ENCODE measurements around the gene ANXA6.

Gene ANXA6

DNA sequence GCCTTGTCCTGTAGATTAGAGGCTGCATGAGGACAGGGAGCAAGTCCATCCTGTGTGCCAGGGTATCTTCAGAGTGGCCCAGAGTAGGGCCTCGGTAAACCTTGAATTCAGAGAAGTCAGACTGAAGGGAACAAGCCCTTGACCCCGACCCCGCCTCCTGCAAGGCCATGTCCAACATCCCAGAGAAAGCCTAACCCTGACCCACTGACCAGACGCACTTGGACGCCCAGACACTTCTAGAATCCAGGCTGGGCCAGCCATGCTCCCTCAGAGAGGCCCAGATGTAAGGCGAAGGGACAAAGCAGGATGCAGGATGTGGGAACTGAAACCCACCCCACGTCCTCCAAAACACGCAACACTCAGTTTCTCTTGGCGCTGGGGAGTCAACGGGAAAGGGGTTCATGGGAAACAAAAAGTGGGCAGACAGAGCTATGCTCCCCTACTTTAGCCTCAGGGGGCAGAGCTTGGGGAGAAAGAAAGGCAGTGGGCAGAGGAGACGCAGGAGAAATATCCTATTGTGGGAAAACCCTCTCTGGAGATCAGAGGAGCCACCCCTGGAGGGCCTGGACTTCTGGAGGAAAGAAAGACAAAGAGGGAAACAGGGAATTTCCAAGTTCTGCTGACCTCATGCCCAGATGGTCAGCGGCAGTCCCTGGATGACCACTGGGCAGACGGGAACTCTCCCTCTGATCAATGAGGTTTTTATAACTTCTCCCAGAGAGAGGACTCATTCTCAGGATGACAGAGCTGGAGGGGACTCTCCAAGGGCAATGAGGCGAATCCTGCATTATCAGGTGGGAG, 89.7 kb downstream of the ANXA6 start:
- no peak for DNase-seq (ENCODE audit: low read depth in 2 of 2)

DNA sequence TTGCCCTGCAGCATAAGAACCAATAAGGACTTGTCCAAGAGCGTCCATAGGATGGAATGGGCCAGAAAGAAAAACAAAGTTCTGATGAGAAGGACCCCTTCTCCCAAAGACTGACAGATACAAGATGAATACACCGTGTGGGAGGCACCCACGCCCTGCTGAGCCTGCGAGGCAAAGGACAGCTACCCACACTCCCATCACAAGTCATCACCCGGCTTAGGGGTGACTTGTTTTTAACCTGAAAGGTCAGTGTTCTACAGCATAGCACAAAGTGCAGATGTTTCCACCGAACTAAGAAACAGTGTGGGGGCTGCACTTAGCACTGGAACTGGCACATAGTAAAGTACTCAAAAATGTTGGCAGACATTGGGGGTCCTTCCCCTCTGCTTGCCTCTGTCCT, 90.7 kb downstream of the ANXA6 start:
- DNase-seq (ENCODE audit: low read depth in 2 of 2): no peak

DNA sequence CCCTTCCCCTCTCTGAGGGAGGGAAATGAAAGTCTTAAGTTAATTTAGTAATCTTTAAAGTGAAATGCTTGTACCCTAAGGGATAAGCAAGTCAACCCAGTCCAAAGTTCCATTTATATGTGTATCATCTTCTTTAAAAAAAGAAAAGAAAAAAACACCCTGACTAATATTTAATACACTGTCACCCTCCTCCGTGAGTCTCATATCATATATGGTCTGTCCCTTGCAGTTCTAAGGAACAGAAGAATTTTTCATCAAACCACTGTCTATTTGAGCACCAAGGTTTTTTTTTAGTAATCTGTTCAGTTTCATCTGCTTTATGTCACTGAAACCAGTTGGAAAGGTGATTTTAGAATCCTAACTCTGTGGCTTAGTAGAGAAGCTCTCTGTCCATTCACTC, 92.0 kb downstream of the ANXA6 start:
- no peak for DNase-seq (ENCODE audit: low read depth in 2 of 2)

DNA sequence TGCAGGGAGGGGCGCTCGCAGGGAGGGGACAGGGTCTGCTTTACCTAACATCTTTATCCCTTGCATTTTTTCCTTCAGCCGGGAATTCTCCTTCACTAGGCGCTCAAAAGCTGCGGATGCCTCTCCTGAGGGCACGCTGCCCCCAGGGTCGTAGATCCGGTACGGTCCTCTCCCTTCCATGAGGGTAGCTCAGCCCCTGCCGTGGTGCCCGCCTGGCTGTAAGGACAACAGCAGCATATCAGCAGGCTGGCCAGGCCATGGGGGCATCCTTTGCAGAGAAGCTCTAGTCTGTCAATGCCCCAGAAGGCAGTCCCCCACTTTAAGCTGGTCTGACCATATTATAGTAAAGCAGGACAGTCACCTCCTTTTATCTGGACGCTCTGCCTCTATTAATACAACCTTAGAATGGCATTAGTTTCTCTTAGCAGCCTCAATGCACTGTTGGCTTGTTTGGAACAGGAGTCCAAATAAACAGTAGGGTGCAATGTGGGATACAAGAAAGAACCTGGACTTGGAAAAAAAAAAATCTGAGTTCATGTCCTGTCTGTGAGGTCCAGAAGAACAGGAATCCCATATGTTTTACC, 92.6 kb downstream of the ANXA6 start:
- DNase-seq (ENCODE audit: low read depth in 2 of 2): no peak

DNA sequence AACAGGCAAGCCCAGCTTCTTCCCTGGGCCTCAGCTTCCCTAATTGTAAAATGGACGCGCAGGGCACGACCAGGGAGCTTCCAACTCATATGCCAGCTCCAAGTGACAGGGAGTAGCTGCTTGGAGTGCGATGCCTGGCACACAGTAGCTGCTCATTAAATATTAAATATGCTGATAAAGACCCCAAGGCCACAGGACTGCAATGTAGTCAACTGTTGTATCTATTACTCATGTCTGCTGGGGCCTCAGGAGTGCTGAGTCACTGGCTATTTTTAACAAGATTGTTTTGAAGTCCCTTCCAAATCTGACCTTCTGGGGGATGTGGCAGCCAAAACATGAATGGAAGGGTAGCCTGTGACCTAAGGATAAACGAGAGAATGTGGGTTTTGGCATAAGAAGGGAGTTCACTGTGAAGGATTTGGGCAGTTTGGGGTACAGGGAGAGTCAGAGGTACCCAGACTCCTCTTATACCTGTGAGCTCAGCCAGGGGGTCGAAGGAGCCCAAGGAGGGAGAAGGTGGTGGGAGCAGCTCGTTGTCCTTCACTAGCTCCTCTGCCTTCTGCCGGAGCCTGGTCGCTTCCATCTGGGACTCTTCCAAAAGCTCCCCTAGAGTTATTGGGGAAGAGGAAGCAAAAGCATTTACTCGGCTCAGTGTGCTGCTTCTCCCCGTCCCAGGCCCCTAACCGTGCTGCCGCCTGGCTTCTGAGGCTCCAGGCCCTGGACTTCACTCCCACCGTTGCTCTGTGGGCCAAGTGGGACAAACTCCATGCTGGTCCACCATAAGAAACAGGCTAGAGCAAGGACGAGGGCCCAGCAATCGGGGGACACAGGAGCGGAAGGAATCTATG, 94.2 kb downstream of the ANXA6 start:
- no peak for DNase-seq (ENCODE audit: low read depth in 2 of 2)

DNA sequence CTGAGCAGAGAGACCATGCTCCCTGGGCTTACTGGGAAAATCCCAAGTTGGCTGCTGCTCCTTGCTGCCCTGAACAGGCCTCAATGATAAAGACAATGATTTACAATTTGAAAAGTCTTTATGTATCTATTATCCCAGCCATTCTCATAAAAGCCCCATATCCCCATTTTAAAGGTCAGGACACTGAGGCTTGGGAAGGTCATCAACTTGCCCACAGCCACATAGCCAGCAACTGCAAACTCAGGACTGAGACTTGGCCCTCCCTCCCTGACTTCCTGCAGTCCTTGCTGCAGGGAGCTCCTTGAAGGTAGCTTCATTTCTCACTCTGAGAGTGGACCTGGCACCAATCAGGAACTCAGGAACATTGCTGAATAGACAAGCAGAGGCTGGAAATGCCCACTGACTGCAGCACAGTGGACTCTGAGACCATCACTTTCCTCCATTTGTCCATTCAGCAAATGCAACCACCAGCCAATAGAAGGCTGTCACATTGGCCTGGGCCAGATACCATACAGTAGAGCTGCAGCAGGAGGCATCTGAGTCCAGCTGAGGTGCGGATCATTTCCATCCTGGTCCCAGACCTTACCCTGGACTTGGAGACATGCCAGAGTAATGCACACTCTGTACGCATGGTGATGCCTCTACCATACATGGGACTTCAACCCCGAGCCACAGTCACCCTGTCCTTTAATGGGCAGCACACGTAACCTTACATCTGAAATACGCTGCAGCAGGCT, 95.0 kb downstream of the ANXA6 start:
- no peak for DNase-seq (ENCODE audit: low read depth in 2 of 2)

DNA sequence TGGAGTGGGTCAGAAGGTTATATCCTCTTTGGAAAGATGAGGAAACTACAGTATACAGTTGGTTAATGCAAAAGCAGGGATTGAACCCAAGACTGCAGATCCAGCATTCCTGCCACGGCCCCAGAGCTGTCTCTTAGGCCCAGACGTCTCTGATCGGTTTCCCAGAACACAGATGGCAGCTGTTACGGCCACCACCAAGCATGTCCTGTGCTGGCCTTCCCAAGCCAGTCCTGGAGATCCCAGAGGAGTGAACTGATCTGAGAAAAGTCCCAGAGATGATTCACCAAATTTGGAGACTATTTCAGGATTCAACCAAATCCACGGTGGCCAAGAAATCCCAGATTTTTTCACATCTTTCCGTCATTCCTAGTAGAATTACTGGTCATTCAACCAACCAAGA, 96.8 kb downstream of the ANXA6 start:
- no peak for DNase-seq (ENCODE audit: low read depth in 2 of 2)

DNA sequence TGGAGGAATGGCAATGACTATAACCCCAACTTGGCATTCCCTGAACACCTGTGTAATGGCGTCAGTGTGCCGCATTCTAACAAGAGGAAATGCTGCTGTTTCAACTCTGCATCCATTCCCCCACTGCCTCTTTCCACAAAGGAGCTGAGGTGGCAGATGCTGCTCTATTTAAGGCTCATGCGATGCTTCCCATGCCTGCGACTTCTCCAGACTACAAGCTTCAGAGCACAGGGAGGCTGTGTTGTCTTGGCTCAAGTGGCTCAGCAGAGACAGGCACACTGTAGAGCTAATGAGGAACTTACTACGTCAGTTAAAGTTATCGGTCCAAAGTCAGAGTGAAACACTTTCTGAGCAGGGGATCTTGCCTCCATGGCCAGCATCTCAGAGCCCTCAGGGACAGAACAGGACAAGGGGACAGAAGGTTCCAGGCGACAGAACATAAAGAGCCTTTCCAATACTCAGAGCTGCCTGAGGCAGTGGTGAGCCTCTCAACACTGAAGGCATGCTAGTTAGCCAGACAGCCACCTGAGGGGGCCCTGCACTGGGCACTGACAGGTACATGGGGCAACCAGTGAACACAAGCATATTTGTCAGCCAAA, 98.6 kb downstream of the ANXA6 start:
- DNase-seq (ENCODE audit: low read depth in 2 of 2): no peak

DNA sequence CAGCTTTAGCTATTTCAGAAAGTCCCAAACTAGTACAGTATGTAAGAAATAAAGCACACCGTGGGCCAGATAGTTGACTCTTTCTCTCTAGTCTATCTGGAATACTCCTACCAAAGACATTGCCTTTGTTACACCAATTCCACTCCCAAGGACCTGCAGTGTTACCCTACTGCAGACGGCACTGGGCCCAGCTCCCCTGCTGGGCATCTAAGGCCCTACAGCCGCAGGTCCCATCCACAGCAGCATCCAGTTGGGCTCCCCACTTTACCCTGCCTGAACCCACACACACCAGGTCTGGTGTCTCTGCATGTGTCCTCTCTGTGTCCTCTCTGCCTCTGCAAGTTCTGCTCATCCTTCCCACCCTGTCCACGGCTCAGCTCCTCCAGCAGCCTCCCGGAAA, 99.3 kb downstream of the ANXA6 start:
- DNase-seq (ENCODE audit: low read depth in 2 of 2): no peak

DNA sequence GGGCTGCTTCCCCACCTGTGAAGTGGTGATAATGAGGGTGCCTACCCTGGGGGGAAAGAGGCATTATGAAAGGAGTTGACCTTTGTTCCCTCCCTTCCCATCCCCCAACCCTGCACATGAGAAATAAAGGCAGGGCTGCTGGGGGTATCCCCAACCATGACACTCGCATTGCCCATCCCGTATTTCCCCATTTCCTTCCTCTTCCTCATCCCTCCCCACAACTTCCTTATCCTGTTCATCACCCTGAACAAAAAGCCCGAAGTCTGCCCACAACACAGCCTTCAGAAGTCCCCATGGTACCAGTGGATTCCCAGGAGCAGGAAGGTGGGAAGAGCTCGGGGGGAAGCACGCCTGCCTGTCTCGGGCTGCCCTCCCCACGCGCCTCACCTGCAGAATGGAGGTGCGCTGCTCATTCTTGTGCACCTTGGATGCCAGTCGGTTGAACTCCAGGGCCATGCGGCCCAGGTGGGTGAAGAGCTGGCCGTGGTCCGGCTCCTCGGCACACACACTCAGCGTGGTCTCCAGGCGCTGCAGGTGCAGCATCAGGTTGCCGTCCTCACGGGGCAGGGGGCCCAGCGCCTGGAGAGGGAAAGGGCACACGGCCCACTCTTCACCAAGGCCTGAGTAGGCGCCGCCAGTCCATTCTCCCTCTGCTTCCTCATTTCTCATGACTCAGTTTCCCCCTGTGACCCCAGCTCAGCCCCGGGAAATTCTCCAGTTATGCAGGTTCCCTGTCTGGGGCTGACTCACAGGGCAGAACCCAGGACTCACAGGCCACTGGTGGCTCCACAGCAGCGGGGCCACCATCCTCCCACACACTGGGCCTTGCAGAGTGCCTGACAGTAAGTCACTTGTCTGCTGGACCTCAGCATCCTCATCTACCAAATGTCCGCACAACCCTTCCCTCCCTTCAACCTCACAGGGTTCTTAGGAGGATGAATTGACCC, 100.9 kb downstream of the ANXA6 start:
- DNase-seq (ENCODE audit: low read depth in 2 of 2): no peak

DNA sequence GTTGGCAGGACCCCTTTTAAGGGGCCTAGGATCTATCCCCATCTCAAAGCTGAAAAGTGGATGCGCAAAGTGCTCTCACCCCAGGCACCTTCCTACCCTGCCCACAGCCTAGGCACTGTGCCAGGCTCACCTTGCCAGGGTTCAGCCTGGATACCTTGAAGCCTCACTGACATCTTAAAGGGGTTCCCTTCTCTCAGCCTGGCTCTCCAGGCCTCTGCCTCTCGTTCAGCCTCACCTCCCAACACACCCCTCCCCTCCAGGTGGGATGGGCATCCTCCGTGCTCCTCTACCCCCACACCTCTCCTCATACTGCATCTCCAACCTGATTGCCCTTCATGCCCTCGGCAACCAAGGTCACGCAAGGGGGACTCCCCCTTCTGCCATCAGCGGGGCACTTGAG, 102.2 kb downstream of the ANXA6 start:
- DNase-seq (ENCODE audit: low read depth in 2 of 2): no peak

DNA sequence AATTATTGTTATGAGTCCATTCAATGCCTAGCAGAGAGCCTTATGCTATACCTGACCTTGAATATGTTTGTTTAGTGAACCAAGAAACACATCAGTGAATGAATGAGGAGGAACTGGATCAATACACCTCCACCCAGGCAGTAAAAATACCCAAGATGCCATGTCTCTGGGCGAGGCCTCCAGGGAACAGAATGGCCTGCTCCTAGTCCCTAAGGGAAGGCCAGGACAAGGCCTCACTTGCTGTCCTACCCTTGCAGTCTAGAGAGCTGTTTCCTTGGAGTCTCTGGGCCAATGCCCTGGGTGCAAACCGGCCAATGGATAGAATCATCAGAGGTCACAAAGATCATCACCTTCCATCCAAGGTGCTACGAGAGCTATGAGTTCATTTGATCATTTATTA, 102.9 kb downstream of the ANXA6 start:
- no peak for DNase-seq (ENCODE audit: low read depth in 2 of 2)

DNA sequence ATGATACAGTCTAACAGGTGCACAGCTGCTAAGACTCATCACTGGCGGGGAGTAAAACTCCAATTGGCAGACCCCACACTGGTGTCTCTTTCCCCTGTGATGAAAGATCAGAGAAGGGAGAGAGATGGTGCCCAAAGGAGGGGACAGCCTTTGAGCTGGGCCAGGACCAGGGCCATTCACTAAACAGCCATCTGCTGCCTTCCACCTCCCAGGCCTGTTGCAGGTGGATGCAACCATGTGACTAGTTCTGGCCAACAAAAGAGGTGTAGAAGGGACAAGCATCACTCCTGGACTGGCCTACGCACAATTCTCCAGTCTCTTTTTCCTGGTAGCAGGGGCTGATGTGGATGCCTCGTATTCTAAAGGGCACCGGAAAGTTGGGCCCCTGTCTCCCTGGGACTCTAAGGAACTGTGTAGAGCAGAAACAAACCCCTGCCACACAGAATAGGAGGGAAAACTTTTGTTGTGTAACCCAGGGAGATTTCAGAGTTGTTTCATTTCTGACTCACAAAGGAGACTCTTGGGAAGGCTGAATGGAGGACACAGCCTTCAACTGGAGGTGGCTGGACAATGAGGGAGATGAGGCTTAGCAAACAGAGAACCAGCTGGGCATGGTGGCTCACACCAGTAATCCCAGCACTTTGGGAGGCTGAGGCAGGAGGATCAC, 103.7 kb downstream of the ANXA6 start:
- DNase-seq (ENCODE audit: low read depth in 2 of 2): no peak

DNA sequence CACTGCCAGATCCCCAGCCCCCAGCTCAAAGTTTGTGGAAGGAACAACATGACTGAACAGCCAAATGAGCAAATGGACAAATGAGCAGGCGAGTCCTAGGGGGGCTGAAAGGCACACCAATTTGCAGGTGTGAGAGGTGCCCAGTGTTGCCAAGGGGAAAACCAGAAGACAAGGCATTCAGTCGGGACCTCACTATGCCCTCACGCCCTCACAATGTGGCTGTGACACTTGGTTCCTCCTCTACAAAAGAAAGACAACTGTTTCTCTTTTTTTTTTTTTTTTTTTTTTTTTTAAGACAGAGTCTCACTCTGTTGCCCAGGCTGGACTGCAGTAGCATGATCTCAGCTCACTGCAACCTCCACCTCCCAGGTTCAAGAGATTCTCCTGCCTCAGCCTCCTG, 104.7 kb downstream of the ANXA6 start:
- DNase-seq (ENCODE audit: low read depth in 2 of 2): no peak

DNA sequence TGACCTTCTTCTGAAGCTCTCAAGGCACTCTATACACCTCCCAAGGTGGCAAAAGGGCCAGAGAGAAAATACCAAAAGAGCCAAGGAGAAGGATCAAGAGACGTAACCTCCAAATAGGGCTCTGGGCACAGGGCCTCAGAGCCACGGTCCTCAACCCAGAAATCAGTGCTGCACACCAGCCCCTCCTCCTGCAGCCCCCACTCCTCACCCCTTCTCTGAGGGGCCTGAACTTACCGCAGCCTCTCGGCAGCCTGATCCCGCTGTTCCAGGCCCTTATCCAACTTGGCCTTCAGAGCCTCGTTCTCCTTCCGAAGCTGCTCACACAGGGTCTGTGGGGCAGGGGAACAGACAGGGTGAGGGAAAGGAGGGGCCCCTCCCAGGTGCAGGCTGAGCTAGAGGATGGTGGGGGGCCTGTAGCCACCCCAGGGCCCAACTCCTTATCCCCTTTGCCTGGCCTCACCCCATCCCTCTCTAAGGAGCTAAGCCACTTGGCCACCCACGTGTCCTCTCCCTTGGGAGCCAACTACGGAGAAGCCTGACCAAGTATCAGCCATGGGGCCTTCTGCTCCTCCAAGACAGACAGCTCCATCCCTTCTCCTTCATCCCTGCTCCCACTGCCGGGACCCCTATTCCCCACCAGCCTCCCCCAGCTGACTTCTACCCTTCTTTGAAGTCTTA, 105.5 kb downstream of the ANXA6 start:
- no peak for DNase-seq (ENCODE audit: low read depth in 2 of 2)

DNA sequence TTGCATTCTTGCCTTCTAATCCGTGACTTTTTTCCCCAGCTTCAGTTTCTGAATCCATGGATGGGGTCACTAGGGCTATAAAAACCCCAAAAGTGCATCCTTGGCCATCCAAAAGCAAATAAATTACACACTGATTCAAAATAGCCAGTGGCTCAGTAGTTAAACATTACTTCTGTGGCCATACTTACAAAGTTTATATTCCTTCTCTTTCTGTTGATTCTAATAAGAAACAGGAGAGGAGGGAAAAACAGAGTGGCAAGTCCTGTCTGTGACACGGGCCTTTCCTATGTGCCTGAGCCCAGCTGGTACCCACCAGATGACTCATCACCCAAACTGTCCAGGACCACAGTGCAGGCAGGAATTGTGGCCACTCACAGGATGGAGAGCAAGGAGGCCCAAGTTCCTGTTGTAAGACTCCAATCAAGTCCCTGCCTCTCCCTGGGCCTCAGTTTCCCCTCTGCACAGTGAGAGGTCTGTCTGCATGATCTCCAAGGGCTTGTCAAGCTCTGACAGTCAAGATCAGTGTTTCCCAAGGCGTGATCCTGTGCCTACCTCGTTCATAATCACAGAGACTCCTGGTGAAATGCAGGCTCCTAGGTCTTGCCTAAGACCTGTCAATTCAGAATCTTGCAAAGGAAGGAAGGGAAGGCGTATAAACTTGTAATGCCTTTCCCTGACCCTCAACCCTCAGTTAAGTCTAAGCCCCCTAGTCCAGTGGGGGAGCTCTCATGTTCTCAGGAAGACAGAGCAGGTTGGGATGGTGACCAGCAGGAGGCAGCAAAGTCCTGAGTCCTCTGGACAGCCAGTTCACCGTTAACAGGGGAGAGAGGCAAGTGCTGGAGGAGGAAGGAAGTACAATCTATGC, 106.3 kb downstream of the ANXA6 start:
- DNase-seq (ENCODE audit: low read depth in 2 of 2): peak; percentile 38 to 50

All from activated CD8-positive, alpha-beta memory T cell treated with anti-CD3 and anti-CD28 coated beads for 4 hours (primary cell).